ENCODE data around the gene ARIH1.

DNA sequence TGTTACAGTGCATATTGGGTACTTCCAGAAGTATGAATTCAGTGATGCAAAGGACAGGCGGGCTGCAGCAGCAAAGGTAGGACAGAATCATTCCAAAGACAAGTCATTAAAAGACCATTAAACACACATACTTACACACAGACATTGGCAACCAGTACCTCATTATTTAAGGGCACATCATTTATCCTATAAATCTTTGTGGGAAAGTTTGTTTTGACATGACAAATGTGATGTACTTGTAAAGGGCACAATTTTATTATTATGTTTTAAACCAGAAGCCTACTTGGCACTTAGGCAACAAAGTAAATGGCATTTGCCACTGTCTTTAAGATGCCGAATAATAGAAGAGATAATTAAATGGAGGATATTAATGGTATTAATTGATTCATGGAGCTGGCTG, 22.7 kb downstream of the ARIH1 start:
- TF ChIP-seq EZH2 (IDR thresholded peaks at IDR 0.05; ENCODE audit: low read length, unreplicated experiment) (no peak), EZH2phosphoT487 (IDR thresholded peaks at IDR 0.05; ENCODE audit: borderline replicate concordance, low read length) (no peak)
- TF ChIP-seq, protein P1, sequence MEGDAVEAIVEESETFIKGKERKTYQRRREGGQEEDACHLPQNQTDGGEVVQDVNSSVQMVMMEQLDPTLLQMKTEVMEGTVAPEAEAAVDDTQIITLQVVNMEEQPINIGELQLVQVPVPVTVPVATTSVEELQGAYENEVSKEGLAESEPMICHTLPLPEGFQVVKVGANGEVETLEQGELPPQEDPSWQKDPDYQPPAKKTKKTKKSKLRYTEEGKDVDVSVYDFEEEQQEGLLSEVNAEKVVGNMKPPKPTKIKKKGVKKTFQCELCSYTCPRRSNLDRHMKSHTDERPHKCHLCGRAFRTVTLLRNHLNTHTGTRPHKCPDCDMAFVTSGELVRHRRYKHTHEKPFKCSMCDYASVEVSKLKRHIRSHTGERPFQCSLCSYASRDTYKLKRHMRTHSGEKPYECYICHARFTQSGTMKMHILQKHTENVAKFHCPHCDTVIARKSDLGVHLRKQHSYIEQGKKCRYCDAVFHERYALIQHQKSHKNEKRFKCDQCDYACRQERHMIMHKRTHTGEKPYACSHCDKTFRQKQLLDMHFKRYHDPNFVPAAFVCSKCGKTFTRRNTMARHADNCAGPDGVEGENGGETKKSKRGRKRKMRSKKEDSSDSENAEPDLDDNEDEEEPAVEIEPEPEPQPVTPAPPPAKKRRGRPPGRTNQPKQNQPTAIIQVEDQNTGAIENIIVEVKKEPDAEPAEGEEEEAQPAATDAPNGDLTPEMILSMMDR (conservative IDR thresholded peaks at IDR 0.05; ENCODE audit: low read depth, low read length) = no peak
